ENCODE results near the gene ALKBH3. TPM values are rescaled to one million over a fixed set of nuclear protein-coding genes. Genes with fewer than 3 reads are reported as not detected.
A peak's percentile ranks its signal among the peaks of the same experiment; 100 is the strongest.

ALKBH3 gene
- total and polyA plus RNA-seq, 4 donors = 7.8 to 17.2 (median 13.8) TPM

DNA sequence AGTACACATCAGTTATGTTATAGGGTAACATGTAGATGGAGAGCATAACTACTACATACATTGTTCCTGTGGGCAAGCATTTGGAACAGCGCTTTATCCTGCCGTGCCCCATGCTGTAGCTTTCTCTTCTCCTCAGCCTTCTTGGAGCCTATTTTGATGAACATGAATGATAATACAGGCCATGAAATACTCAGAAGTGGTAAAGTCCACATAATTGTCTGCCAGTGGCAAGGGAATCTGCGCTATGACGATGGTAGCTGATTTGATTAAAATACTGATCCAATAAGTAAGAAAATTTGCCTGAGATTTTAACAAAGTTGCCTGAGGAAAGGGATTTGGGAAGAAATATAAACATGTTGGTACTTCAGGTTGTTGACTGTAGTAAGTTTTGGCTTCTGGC, 23.3 kb downstream of the ALKBH3 start:
- Histone ChIP-seq H3K9ac (ENCODE audit: low read depth in 1 of 2, low read length in 2 of 2) (no peak overlapping the region), H3K27ac (ENCODE audit: low read depth in 1 of 2, low read length in 2 of 2) (no peak overlapping the region), H3K4me1 (ENCODE audit: control insufficient read depth in 4 of 4, insufficient read depth in 4 of 4, low read length in 3 of 4) (no peaks in the 10 kb centered on the region), H3K9me3 (ENCODE audit: control insufficient read depth in 4 of 4, low read length in 3 of 4) (no peaks in the 10 kb centered on the region), H3K27me3 (ENCODE audit: control insufficient read depth in 4 of 4, insufficient read depth in 4 of 4, low read length in 3 of 4) (no peaks in the 10 kb centered on the region), H3K36me3 (ENCODE audit: control insufficient read depth in 4 of 4, insufficient read depth in 3 of 4, low read depth in 1 of 4, low read length in 3 of 4) (peaks cover 6 to 24% (median 21%) of the 10 kb centered on the region in 4 donors), H3K4me3 (ENCODE audit: low read depth in 1 of 3, low read length in 3 of 3) (no peak overlapping the region)
- no peak for DNase-seq (ENCODE audit: low spot score)
- 97% methylated on average over 4 of the region's 4 CpGs for WGBS
- TF ChIP-seq SP1 (IDR thresholded peaks at IDR 0.05) = no peak
- no peak for TF ChIP-seq YY1 (IDR thresholded peaks at IDR 0.05)
- TF ChIP-seq CTCF (IDR thresholded peaks at IDR 0.05; ENCODE audit: low read depth, low read length, missing input control) = no peak
- TF ChIP-seq FOXA1 (IDR thresholded peaks at IDR 0.05) = no peak
- TF ChIP-seq, protein P1, sequence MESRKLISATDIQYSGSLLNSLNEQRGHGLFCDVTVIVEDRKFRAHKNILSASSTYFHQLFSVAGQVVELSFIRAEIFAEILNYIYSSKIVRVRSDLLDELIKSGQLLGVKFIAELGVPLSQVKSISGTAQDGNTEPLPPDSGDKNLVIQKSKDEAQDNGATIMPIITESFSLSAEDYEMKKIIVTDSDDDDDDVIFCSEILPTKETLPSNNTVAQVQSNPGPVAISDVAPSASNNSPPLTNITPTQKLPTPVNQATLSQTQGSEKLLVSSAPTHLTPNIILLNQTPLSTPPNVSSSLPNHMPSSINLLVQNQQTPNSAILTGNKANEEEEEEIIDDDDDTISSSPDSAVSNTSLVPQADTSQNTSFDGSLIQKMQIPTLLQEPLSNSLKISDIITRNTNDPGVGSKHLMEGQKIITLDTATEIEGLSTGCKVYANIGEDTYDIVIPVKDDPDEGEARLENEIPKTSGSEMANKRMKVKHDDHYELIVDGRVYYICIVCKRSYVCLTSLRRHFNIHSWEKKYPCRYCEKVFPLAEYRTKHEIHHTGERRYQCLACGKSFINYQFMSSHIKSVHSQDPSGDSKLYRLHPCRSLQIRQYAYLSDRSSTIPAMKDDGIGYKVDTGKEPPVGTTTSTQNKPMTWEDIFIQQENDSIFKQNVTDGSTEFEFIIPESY (IDR thresholded peaks at IDR 0.05) = no peak
- no peak for TF ChIP-seq EGR1 (IDR thresholded peaks at IDR 0.05; ENCODE audit: low read depth in 2 of 2)
- no peak for TF ChIP-seq HNF4G (IDR thresholded peaks at IDR 0.05)
- no peak for TF ChIP-seq RAD21 (IDR thresholded peaks at IDR 0.05)
- TF ChIP-seq GABPA (IDR thresholded peaks at IDR 0.05 in 1 of 2, conservative IDR thresholded peaks at IDR 0.05 in 1 of 2) = no peak
- TF ChIP-seq JUND (IDR thresholded peaks at IDR 0.05) = no peak
- no peak for TF ChIP-seq RXRA (IDR thresholded peaks at IDR 0.05)
- no peak for TF ChIP-seq NR2F2 (IDR thresholded peaks at IDR 0.05)
- no peak for TF ChIP-seq HNF4A (conservative IDR thresholded peaks at IDR 0.05)
- TF ChIP-seq ATF3 (IDR thresholded peaks at IDR 0.05) = no peak
- no peak for TF ChIP-seq FOXA2 (IDR thresholded peaks at IDR 0.05)
- no peak for TF ChIP-seq TAF1 (conservative IDR thresholded peaks at IDR 0.05)
- TF ChIP-seq MAX (IDR thresholded peaks at IDR 0.05) = no peak

- Histone ChIP-seq H3K9ac (ENCODE audit: low read depth in 1 of 2, low read length in 2 of 2) (peak overlapping the region in 1 of 2 donors; percentile 24), H3K4me1 (ENCODE audit: control insufficient read depth in 4 of 4, insufficient read depth in 4 of 4, low read length in 3 of 4) (no peaks in the 10 kb centered on the region), H3K4me3 (ENCODE audit: low read depth in 1 of 3, low read length in 3 of 3) (no peak overlapping the region), H3K36me3 (ENCODE audit: control insufficient read depth in 4 of 4, insufficient read depth in 3 of 4, low read depth in 1 of 4, low read length in 3 of 4) (peaks cover 2 to 25% (median 23%) of the 10 kb centered on the region in 4 donors), H3K9me3 (ENCODE audit: control insufficient read depth in 4 of 4, low read length in 3 of 4) (no peaks in the 10 kb centered on the region), H3K27me3 (ENCODE audit: control insufficient read depth in 4 of 4, insufficient read depth in 4 of 4, low read length in 3 of 4) (no peaks in the 10 kb centered on the region), H3K27ac (ENCODE audit: low read depth in 1 of 2, low read length in 2 of 2) (peak overlapping the region; percentile 69 to 77)
- no peak for TF ChIP-seq RXRA (IDR thresholded peaks at IDR 0.05)
- TF ChIP-seq RAD21 (IDR thresholded peaks at IDR 0.05) = no peak
- TF ChIP-seq FOXA1 (IDR thresholded peaks at IDR 0.05) = no peak
- no peak for TF ChIP-seq ATF3 (IDR thresholded peaks at IDR 0.05)
- TF ChIP-seq SP1 (IDR thresholded peaks at IDR 0.05) = no peak
- TF ChIP-seq, protein P2, sequence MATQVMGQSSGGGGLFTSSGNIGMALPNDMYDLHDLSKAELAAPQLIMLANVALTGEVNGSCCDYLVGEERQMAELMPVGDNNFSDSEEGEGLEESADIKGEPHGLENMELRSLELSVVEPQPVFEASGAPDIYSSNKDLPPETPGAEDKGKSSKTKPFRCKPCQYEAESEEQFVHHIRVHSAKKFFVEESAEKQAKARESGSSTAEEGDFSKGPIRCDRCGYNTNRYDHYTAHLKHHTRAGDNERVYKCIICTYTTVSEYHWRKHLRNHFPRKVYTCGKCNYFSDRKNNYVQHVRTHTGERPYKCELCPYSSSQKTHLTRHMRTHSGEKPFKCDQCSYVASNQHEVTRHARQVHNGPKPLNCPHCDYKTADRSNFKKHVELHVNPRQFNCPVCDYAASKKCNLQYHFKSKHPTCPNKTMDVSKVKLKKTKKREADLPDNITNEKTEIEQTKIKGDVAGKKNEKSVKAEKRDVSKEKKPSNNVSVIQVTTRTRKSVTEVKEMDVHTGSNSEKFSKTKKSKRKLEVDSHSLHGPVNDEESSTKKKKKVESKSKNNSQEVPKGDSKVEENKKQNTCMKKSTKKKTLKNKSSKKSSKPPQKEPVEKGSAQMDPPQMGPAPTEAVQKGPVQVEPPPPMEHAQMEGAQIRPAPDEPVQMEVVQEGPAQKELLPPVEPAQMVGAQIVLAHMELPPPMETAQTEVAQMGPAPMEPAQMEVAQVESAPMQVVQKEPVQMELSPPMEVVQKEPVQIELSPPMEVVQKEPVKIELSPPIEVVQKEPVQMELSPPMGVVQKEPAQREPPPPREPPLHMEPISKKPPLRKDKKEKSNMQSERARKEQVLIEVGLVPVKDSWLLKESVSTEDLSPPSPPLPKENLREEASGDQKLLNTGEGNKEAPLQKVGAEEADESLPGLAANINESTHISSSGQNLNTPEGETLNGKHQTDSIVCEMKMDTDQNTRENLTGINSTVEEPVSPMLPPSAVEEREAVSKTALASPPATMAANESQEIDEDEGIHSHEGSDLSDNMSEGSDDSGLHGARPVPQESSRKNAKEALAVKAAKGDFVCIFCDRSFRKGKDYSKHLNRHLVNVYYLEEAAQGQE (IDR thresholded peaks at IDR 0.05) = no peak
- TF ChIP-seq, protein P1 (IDR thresholded peaks at IDR 0.05) = no peak
- TF ChIP-seq NR2F2 (IDR thresholded peaks at IDR 0.05) = no peak
- TF ChIP-seq HNF4A (conservative IDR thresholded peaks at IDR 0.05) = no peak
- 75% methylated on average over 10 of the region's 10 CpGs for WGBS
- DNase-seq (ENCODE audit: low spot score) = no peak
Observed at GRCh38 chr11:43904742-43905535, 24.3 kb downstream of the ALKBH3 start.
